ENCODE measurements around the gene GNA15. TPM values are rescaled to one million over a fixed set of nuclear protein-coding genes. Genes with fewer than 3 reads are reported as not detected.
"Not testable (repeated sequence)": the region's sequence is repeated elsewhere in the genome, so short reads cannot be mapped to it uniquely, and the experiment has no call there.

GNA15 gene, protein sequence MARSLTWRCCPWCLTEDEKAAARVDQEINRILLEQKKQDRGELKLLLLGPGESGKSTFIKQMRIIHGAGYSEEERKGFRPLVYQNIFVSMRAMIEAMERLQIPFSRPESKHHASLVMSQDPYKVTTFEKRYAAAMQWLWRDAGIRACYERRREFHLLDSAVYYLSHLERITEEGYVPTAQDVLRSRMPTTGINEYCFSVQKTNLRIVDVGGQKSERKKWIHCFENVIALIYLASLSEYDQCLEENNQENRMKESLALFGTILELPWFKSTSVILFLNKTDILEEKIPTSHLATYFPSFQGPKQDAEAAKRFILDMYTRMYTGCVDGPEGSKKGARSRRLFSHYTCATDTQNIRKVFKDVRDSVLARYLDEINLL
- 0.36 TPM in 1 of 2 replicates, not detected in the other for total RNA-seq

DNA sequence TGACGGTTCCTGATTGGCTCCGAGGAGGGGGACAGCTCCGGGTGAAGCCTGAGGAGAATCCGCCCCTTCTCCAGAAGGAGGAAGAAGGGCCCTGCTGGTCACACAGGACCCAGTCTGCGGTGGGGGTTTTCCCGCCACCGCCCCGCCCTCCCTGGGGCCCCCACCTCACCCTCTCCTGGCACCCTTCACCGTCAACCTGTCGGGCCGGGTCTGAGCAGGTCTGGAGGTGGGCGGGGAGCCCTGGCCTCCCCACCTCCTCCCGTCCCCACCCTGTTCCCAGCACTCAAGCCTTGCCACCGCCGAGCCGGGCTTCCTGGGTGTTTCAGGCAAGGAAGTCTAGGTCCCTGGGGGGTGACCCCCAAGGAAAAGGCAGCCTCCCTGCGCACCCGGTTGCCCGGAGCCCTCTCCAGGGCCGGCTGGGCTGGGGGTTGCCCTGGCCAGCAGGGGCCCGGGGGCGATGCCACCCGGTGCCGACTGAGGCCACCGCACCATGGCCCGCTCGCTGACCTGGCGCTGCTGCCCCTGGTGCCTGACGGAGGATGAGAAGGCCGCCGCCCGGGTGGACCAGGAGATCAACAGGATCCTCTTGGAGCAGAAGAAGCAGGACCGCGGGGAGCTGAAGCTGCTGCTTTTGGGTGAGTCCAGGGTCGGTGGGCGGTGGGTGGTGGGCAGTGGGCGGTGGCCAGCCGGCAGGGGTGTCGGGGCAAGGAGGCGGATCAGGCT is at the start of gene GNA15:
Gene GNA15 (plus strand): TSS at position 73 of the 723 bp plus-strand sequence. CDS start 418 bp downstream, at position 491.
- Histone ChIP-seq H3K27ac (ENCODE audit: low read depth, low read length) (no peak within 1 kb of the TSS), H3K9me3 (ENCODE audit: low read depth, low read length) (no peaks in the 10 kb centered on the region), H3K27me3 (ENCODE audit: insufficient read depth, low read length) (no peaks in the 10 kb centered on the region), H3K4me1 (ENCODE audit: insufficient read depth, low read length) (peaks cover 12% of the 10 kb centered on the region), H4K20me1 (ENCODE audit: insufficient read depth, low read length) (no peaks in the 10 kb centered on the region), H2AFZ (ENCODE audit: low read length) (no peak within 1 kb of the TSS), H3K79me2 (ENCODE audit: insufficient read depth, low read length) (no peaks in the 10 kb centered on the region), H3K4me3 (ENCODE audit: insufficient read depth, low read length) (no peak within 1 kb of the TSS), H3K36me3 (ENCODE audit: insufficient read depth, low read length) (no peaks in the 10 kb centered on the region), H3K4me2 (ENCODE audit: insufficient read depth, low read length) (no peak within 1 kb of the TSS)
- TF ChIP-seq, protein P1, sequence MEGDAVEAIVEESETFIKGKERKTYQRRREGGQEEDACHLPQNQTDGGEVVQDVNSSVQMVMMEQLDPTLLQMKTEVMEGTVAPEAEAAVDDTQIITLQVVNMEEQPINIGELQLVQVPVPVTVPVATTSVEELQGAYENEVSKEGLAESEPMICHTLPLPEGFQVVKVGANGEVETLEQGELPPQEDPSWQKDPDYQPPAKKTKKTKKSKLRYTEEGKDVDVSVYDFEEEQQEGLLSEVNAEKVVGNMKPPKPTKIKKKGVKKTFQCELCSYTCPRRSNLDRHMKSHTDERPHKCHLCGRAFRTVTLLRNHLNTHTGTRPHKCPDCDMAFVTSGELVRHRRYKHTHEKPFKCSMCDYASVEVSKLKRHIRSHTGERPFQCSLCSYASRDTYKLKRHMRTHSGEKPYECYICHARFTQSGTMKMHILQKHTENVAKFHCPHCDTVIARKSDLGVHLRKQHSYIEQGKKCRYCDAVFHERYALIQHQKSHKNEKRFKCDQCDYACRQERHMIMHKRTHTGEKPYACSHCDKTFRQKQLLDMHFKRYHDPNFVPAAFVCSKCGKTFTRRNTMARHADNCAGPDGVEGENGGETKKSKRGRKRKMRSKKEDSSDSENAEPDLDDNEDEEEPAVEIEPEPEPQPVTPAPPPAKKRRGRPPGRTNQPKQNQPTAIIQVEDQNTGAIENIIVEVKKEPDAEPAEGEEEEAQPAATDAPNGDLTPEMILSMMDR (IDR thresholded peaks at IDR 0.05; ENCODE audit: extremely low read depth, low read depth, low read length), result no peak
- DNase-seq (ENCODE audit: insufficient read length, low spot score, missing footprints), result no peak

GRCh38 chr19:3087769-3088168 is 48.1 kb upstream of the GNA15 start:
- TF ChIP-seq, protein P1 (IDR thresholded peaks at IDR 0.05; ENCODE audit: extremely low read depth, low read depth, low read length), result no peak
- Histone ChIP-seq H3K4me1 (ENCODE audit: insufficient read depth, low read length) (no peaks in the 10 kb centered on the region), H3K27me3 (ENCODE audit: insufficient read depth, low read length) (no peaks in the 10 kb centered on the region), H4K20me1 (ENCODE audit: insufficient read depth, low read length) (no peaks in the 10 kb centered on the region), H3K4me3 (ENCODE audit: insufficient read depth, low read length) (no peak overlapping the region), H3K9me3 (ENCODE audit: low read depth, low read length) (no peaks in the 10 kb centered on the region), H3K27ac (ENCODE audit: low read depth, low read length) (no peak overlapping the region), H2AFZ (ENCODE audit: low read length) (no peak overlapping the region), H3K36me3 (ENCODE audit: insufficient read depth, low read length) (no peaks in the 10 kb centered on the region), H3K79me2 (ENCODE audit: insufficient read depth, low read length) (no peaks in the 10 kb centered on the region), H3K4me2 (ENCODE audit: insufficient read depth, low read length) (no peak overlapping the region)
- no peak for DNase-seq (ENCODE audit: insufficient read length, low spot score, missing footprints)

GRCh38 chr19:3089299-3089855 is 46.5 kb upstream of the GNA15 start:
- not testable (repeated sequence) for H3K27ac ChIP-seq (ENCODE audit: low read depth, low read length); H3K4me1 ChIP-seq (ENCODE audit: insufficient read depth, low read length); H4K20me1 ChIP-seq (ENCODE audit: insufficient read depth, low read length); H3K9me3 ChIP-seq (ENCODE audit: low read depth, low read length); H3K79me2 ChIP-seq (ENCODE audit: insufficient read depth, low read length); H3K4me3 ChIP-seq (ENCODE audit: insufficient read depth, low read length); H3K36me3 ChIP-seq (ENCODE audit: insufficient read depth, low read length); H2AFZ ChIP-seq (ENCODE audit: low read length); H3K4me2 ChIP-seq (ENCODE audit: insufficient read depth, low read length); H3K27me3 ChIP-seq (ENCODE audit: insufficient read depth, low read length)
- peak; percentile 73 for DNase-seq (ENCODE audit: insufficient read length, low spot score, missing footprints)

DNA sequence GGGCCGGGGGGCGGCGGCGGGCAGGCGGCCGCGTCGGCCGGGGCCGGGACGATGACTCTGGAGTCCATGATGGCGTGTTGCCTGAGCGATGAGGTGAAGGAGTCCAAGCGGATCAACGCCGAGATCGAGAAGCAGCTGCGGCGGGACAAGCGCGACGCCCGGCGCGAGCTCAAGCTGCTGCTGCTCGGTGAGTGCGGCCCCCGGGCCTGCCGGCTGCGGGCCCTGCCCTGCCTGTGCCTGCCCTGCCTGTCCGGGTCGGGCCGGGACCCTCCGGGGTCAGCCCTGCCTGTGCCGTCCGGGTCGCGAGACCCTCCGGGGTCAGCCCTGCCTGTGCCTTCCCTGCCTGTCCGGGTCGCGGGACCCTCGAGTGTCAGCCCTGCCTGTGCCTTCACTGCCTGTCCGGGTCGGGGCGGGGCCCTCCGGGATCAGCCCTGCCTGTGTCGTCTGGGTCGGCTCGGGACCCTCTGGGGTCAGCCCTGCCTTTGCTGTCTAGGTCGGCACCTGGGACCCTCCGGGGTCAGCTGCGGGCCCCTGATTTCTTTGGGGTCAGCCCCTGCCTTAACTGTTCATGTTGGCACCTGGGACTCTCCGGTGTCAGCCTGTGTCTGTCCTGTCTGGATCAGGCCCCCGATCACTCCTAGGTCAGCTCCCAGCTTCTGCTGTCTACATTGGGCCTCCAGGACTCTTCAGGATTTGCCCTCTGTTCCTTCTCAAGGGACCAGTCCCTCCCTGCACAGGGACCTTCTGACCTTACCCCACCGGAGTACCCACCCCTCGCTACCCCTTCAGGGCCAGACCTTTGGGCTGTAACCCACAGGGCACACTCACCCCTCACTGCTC is 41.0 kb upstream of the GNA15 start:
- Histone ChIP-seq H3K27me3 (ENCODE audit: insufficient read depth, low read length) (no peaks in the 10 kb centered on the region), H3K4me2 (ENCODE audit: insufficient read depth, low read length) (peak overlapping the region; percentile 95), H3K36me3 (ENCODE audit: insufficient read depth, low read length) (no peaks in the 10 kb centered on the region), H4K20me1 (ENCODE audit: insufficient read depth, low read length) (peaks cover 43% of the 10 kb centered on the region), H3K79me2 (ENCODE audit: insufficient read depth, low read length) (peaks cover 54% of the 10 kb centered on the region), H3K4me1 (ENCODE audit: insufficient read depth, low read length) (peaks cover 36% of the 10 kb centered on the region), H2AFZ (ENCODE audit: low read length) (no peak overlapping the region), H3K27ac (ENCODE audit: low read depth, low read length) (peak overlapping the region; percentile 73), H3K9me3 (ENCODE audit: low read depth, low read length) (no peaks in the 10 kb centered on the region), H3K4me3 (ENCODE audit: insufficient read depth, low read length) (peak overlapping the region; percentile 94)
- TF ChIP-seq, protein P1 (IDR thresholded peaks at IDR 0.05; ENCODE audit: extremely low read depth, low read depth, low read length), result no peak
- peak; percentile 91 for DNase-seq (ENCODE audit: insufficient read length, low spot score, missing footprints)
